HG03060 (cell line): Measurements from ENCODE around the gene ZNF200.

Experiments used
- ATAC-seq: cut with Tn5 transposase; IDR thresholded peaks from one replicate; pipeline ENCODE4 v1.9.1; 2021; ENCODE audit warnings: low read depth, moderate number of reproducible peaks; ENCODE audit not compliant: unreplicated experiment

Gene ZNF200

GRCh38 chr16:3179651-3180050, 55.3 kb downstream of the ZNF200 start:
- no peak for ATAC-seq

DNA sequence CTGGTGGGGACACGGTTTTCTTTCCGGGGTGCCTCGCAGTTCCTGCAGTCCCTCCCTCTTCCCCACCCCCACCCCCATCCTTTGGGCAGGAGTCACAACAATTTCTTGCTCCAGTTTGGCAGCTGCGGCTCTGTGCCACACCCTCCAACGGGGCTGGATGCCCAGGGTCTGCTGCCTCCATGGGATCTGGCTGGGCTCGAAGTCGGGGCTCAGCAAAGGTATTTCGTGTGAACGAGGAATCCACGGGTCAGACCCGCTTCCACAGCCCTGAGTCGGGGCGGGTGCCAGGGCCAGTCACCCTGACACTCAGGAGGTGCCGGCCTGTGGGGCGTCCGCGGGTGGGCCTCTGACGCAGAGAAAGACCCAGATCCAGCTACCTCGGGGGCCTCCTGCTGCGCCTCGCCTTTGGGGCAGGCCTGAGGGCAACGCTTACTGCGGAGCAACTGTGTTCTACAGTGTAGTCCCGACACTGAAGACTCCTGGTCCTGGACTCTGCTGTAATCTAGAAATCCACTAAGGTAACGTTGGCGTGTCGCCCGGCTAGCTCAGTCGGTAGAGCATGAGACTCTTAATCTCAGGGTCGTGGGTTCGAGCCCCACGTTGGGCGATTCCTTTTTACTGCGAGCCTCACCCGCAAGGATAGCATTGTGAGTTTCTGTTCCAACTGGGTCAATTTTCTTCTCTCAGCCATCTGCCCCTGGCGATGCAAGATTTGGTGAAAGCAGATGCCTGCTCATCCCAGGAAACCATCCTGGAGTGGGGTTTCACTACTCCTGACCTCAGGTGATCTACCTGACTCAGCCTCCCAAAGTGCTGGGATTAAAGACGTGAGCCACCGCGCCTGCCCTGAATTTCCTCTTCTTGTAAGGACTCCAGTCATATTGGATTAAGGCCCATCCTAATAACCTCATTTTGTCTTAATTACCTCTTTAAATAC, 59.5 kb downstream of the ZNF200 start:
- no peak for ATAC-seq

DNA sequence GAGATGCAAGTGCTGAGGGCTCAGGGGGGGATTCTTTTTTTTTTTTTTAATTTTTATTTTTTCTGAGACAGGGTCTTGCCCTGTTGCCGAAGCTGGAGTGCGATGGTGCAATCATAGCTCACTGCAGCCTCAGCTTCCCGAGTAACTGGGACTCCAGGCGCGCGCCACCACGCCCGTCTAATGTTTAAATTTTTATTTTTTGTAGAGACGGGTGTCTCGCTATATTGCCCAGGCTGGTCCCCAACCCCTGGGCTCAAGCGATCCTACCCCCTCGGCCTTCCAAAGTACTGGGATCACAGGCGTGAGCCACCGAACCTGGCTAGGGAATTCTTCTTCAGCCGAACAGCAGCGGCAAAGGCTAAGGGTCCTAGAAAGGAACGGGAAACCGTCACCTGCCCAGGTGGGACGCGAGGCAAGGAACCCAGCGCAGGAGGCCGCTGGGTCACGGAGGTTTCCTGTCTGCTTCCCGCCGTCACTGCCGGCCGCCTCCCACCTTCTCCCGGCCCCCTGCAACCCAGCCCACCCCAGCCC, 60.3 kb downstream of the ZNF200 start:
- ATAC-seq, result no peak

DNA sequence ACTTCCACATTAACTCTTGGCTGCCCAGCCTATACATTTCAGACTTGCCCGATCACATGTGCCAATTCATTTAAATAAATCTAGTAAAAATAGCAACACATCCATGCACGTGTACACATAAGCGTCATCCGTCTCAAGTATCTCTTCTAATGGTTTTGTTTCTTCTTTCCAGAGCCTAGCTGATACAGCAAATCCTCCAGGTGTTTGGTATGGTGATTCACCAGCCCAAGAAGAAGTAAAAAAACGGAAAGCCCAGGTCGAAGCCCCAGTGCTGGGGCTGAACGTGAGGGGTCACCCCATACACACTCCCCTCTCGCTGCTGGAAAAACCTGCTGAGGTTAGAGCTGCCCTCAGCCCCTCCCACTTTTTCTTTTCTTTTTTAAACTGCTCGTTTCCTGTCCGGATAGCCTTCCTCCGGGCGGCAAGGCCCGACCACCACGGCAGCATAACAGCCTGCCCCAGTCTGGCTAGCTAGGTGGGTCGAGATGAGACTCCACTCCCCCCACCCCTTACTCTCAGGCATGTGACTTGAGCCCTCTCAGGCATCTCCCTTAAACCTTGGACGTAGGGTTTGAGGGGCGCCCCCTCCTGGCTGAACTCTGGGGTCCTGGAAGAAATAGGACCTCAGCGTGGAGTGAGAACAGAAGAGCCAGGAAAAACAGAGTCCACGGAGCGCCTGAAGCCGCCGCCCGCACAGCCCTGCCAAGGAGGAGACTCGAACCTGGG, 60.9 kb downstream of the ZNF200 start:
- no peak for ATAC-seq
